HG03342 (cell line): ENCODE data around the gene ZNF69.
"Not testable (repeated sequence)": the region's sequence is repeated elsewhere in the genome, so short reads cannot be mapped to it uniquely, and the experiment has no call there.

ENCODE experiments used
- ATAC-seq: cut with Tn5 transposase; IDR thresholded peaks from one replicate; pipeline ENCODE4 v1.9.1; 2021; ENCODE audit warnings: mild to moderate bottlenecking, moderate library complexity; ENCODE audit not compliant: unreplicated experiment

The ZNF69 gene

DNA sequence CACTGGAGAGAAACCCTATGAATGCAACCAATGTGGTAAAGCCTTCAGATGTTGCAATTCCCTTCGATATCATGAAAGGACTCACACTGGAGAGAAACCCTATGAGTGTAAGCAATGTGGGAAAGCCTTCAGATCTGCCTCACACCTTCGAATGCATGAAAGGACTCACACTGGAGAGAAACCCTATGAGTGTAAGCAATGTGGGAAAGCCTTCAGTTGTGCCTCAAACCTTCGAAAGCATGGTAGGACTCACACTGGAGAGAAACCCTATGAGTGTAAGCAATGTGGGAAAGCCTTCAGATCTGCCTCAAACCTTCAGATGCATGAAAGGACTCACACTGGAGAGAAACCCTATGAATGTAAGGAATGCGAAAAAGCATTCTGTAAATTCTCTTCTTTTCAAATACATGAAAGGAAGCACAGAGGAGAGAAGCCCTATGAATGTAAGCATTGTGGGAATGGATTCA, 62.1 kb downstream of the ZNF69 start:
- not testable (repeated sequence) for ATAC-seq

DNA sequence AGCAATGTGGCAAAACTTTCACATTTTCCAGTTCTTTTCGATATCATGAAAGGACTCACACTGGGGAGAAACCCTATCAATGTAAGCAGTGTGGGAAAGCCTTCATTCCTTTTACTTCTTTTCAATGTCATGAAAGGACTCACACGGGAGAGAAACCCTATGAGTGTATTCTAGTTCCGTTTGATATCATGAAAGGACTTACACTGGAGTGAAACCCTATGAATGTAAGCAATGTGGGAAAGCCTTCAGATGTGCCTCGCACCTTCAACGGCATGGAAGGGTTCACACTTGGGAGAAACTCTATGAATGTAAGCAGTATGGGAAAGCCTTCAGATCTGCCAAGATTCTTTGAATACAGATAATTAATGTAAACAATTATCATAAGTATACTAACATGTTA, 62.7 kb downstream of the ZNF69 start:
- no peak for ATAC-seq
